HG02870 (cell line): Measurements from ENCODE around the gene MYCBP2.
"Not testable (repeated sequence)": the region's sequence is repeated elsewhere in the genome, so short reads cannot be mapped to it uniquely, and the experiment has no call there.

ENCODE experiments used
- ATAC-seq: cut with Tn5 transposase; IDR thresholded peaks from one replicate; pipeline ENCODE4 v1.9.1; 2021; ENCODE audit warnings: mild to moderate bottlenecking, moderate library complexity; ENCODE audit not compliant: unreplicated experiment

Gene MYCBP2

DNA sequence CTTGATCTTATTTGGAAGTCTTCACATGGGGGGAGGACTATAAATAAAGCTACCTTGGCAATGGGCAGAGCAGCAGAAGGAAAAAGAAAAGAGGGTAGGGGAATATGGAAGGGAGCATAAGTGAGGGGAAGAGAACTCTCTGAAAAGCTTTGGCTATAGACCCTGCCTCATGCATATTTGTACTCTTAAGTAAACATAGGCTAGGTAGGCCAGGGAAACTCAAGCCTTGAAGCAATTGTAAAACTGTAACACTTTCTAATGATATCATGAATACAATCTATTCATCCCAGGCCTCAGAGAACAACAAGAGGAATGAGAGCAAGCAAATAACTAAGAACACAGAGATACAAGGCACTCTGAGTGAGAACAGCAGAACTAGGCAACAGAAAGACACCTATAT is 20.4 kb downstream of the MYCBP2 start:
- ATAC-seq, result no peak

DNA sequence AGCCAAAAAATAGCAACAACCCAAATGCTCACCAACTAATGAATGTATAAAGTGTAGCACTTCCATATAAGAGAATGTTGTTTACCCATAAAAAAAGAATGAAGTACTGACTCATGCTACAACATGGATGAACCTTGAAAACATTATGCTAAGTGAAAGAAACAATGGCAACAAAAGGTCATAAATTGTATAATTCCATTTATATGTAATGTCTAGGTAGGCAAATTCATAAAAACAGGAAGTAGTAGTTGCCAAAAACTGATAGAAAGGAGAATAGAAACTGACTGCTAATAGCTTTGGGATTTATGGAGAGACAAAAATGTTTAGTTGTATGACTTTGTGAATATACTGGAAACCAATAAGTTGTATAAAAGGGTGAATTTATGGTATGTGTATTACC is 21.6 kb downstream of the MYCBP2 start:
- no peak for ATAC-seq

- no peak for ATAC-seq
Observed at GRCh38 chr13:77300176-77301037, 26.5 kb downstream of the MYCBP2 start.

GRCh38 chr13:77299587-77299986 is 27.3 kb downstream of the MYCBP2 start:
- no peak for ATAC-seq

- ATAC-seq, result peak; percentile 74
Observed at GRCh38 chr13:77298426-77298825, 28.5 kb downstream of the MYCBP2 start.

DNA sequence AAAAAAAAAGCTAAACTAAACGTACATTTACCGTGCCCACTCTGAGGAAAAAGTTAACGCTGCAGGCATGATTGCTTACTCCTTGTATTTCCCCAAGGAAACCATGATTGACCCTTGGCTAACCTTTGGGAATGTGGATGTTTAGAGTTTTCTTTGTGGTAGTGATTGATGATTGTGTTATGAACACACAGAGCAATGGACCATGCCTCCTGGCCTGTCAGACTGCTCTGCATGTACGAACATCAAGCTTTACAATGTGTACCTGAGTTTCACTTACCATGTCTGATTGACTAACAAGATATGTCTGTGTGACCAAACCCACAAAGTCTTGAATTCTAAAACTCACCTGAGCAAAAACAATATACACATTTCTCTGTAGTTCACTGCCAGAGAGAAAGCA is 35.1 kb downstream of the MYCBP2 start:
- peak; percentile 39 for ATAC-seq

DNA sequence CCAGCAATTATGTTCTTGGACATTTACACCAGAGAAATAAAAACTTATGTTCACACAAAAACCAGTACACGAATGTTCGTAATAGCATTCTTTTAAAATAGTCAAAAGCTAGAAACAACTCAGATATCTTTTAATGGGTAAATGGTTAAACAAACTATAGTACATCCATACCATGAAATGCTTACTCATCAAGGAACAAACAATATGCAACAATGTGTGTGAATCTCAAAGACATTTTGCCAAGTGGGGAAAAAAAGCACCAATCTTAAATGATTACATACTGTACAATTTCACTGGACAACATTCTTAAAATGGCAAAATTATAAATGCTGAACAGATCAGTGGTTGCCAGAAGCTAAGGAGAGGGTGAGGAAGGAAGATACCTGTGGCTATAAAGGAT is 36.6 kb downstream of the MYCBP2 start:
- no peak for ATAC-seq

- ATAC-seq, result no peak
Observed at GRCh38 chr13:77289851-77290250, 37.0 kb downstream of the MYCBP2 start.

GRCh38 chr13:77285632-77286031 is 41.3 kb downstream of the MYCBP2 start:
- not testable (repeated sequence) for ATAC-seq

DNA sequence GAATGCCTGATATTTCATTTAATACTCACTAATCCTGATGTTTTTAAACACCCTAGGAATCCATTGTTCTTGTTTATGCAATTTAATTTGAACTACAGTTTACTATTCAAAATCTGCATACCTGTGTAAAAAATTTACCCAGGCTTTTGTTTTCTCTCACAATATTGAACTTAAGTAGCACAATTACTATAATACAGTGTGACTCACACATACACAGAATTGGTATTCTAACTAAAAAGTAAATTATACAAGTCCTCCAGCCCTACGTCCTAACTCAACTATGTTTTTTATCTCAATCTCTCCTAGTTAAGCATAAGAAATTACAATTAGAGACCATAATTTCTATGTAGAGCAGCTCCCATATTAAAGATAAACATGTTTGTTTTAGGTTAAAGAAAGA is 41.8 kb downstream of the MYCBP2 start:
- ATAC-seq, result no peak

- ATAC-seq, result no peak
Observed at GRCh38 chr13:77274126-77274525, 52.8 kb downstream of the MYCBP2 start.

DNA sequence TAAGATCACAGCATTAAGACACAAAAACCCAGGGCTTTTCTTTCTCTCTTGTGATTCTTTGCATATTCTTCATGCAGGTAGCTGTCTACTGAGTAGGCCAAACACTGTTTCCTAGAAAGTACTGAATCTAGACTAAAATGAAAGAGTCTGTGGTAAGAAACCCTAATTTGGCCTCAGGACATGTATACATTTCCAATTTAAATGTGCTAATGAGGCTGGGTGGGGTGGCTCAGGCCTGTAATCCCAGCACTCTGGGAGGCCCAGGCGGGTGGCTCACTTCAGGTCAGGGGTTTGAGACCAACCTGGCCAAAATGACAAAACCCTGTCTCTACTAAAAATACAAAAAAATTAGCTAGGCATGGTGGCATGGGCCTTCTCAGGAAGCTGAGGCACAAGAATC is 57.8 kb downstream of the MYCBP2 start:
- no peak for ATAC-seq

DNA sequence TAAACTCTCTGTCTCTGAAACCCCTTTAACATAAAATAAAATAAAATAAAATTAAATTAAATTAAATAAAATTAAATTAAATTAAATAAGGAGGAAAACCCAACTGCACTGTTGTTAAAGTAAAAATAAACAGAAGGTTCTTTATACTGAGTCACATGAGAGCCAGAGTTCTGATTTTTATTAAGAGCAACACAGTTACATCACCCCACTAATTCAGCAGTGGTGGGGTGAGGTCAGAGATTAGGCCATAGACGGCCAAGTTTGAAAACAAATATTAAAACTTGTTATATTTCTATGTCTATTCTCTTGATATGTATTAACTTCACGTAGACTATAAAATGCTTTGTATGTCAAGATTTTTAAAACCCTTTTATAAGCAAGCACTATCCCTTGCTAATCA is 59.5 kb downstream of the MYCBP2 start:
- no peak for ATAC-seq

DNA sequence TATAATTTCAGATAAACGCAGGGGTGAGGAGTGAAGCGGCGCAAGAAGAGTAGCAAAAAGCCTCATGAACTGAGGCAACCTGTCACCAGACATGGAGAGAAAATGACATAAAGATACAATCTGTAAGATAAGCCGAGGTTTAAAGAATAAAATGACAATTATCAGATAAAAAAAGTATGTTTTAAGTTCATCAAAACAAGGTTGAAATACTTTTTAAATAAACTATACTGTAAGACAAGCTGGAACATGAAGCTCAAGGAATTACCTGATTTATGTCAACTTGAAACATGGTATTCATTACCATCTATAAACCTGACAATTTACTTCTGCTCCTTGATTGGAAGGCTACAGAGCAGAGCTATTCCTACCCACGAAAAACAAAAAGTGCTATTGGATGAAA is 61.6 kb downstream of the MYCBP2 start:
- ATAC-seq, result no peak

GRCh38 chr13:77262198-77262597 is 64.7 kb downstream of the MYCBP2 start:
- no peak for ATAC-seq

DNA sequence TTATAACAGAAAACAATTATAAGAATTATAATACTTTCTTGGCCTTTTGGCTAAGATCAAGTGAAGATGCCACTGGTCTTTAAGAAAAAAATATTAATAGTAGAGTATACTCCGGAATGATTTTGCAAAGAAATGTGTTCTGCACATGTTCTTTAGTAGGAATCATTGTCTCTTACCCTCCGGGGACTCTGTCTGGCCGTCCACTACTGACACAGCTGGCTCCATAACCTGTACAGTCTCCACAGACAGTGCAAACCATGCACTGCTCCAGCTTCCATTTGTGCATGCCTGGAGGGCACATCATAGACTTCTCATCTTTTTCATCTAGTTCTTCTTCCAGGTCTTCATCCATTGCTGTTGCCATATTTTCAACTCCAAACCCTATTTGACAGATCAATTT is 75.9 kb downstream of the MYCBP2 start:
- no peak for ATAC-seq

DNA sequence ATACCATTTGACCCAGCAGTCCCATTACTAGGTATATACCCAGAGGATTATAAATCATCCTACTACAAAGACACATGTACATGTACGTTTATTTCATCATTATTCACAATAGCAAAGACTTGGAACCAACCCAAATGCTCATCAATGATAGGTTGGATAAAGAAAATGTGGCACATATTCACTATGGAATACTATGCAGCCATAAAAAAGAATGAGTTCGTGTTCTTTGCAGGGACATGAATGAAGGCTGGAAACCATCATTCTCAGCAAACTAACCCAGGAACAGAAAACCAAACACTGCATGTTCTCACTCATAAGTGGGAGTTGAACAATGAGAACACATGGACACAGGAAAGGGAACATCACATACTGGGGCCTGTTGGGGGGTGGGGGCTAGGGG is 81.7 kb downstream of the MYCBP2 start:
- ATAC-seq, result not testable (repeated sequence)

DNA sequence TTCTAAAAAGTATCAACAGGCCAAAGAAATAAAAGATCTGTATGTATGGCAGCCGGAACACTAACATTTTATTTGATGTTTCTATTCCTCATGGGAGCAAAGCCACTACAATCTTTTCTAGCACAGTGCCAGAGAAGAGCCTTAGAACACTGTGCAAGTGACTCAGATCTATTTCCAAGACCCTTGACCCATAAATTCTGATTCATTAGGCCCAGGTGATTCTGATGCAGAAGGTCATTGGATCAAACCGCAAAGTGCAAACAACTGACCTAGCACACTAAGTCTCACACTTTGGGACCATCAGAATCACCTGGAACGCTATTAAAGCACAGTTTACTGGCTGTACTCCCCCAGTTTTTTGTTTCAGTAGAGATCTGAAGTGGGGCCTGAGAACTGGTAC is 87.6 kb downstream of the MYCBP2 start:
- ATAC-seq, result no peak

GRCh38 chr13:77235456-77236022 is 91.4 kb downstream of the MYCBP2 start:
- ATAC-seq, result no peak

DNA sequence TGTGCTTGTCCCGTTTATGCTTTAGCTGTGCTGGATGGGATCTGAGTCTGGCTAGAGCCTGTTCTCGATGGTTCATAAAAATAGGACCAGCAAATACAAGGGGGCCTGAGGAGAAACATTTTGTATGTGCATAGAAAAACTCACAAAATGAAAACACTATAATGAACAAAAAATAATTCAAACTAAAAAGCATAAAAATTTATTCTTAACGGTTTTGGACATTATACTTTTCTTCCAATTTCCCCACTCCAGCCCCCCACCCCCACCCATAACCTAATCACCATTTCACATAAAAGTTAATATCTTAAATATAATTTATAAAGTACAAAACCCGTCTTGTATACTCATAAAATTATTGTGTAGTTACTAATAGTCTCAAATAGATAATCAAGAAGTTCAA is 93.7 kb downstream of the MYCBP2 start:
- ATAC-seq, result no peak

- ATAC-seq, result no peak
Observed at GRCh38 chr13:77230560-77230959, 96.3 kb downstream of the MYCBP2 start.

DNA sequence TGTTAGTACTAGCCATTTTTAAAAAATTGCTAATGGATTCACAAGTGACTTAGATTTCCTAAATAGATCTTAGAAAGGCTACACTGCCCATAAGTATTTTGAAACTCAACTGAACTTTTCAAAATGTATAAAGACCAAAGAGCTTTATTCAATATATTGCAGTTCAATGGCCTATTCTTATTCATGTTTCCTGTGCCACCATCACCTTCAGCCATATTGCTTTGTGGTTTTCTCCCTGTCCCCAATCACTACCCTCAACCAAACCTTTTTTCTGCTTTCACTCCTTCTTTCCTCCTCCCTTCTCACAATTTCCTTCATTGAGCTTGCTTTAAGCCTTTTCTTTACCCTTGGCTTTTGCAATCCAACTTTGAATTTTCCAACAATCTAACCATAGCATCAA is 100.9 kb downstream of the MYCBP2 start:
- ATAC-seq, result no peak

DNA sequence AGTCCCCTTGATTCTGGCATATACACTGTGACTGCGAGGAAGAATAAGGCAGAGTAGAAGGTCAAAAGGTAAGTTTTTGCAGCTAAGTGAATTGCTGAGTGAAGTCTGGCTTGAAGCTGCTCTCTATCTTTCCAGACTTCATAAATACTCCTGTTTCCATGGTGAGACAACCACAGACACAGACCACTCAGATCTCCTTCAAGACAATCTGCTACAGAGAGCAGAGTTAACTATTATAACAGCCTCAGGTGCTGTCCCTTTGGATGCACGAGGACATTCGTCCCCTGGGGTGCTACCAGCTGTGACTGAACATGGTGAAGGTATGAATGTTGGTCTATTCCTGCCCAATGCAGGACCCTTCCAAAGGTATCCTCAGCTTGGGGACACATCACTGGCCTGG is 104.0 kb downstream of the MYCBP2 start:
- peak; percentile 42 for ATAC-seq
